HCT116 (cell line): ENCODE data around the gene LIPK.
"Not testable (repeated sequence)": the region's sequence is repeated elsewhere in the genome, so short reads cannot be mapped to it uniquely, and the experiment has no call there.

Experiments
- ATF3 ChIP-seq: IDR thresholded peaks from 2 replicates; pipeline ENCODE4 v1.6.1; 2012
- CEBPB ChIP-seq: IDR thresholded peaks from 2 replicates; pipeline ENCODE4 v1.6.1; 2012; ENCODE audit warnings: low read depth
- CTCF ChIP-seq, 3 experiments: fragments of 200-600 bp in 1 of 3; sonication (generic) in 1 of 3; IDR thresholded peaks in 2 of 3; conservative IDR thresholded peaks in 1 of 3; 2 replicates each; pipeline ENCODE4 v1.5.1; 2012 to 2017; ENCODE audit warnings: low read depth in 2 of 3, low read length in 2 of 3, antibody characterized with exemption in 1 of 3, borderline replicate concordance in 1 of 3, control low read depth in 1 of 3, mild to moderate bottlenecking in 1 of 3, mixed read lengths in 1 of 3, mixed run types in 1 of 3, moderate library complexity in 1 of 3; ENCODE audit not compliant: insufficient read depth in 1 of 3
- EGR1 ChIP-seq: IDR thresholded peaks from 2 replicates; pipeline ENCODE4 v1.6.1; 2012; ENCODE audit warnings: low read depth
- EZH2 ChIP-seq: fragments of 200-600 bp; sonication (generic); IDR thresholded peaks from 2 replicates; pipeline ENCODE4 v1.6.1; 2017; ENCODE audit warnings: antibody characterized with exemption, mixed run types
- EZH2phosphoT487 ChIP-seq: fragments of 200-600 bp; IDR thresholded peaks from 2 replicates; pipeline ENCODE4 v1.6.1; 2018; ENCODE audit warnings: antibody characterized with exemption, borderline replicate concordance
- MAX ChIP-seq: IDR thresholded peaks from 2 replicates; pipeline ENCODE4 v1.6.1; 2012
- POLR2A ChIP-seq: IDR thresholded peaks from 2 replicates; pipeline ENCODE4 v1.7.0; 2011; ENCODE audit warnings: borderline replicate concordance; ENCODE audit not compliant: insufficient read depth, insufficient read length; ENCODE audit errors: extremely low read depth
- POLR2AphosphoS5 ChIP-seq: IDR thresholded peaks from 2 replicates; pipeline ENCODE4 v1.6.1; 2011; ENCODE audit warnings: mild to moderate bottlenecking, low read depth, low read length, moderate library complexity
- RAD21 ChIP-seq: IDR thresholded peaks from 2 replicates; pipeline ENCODE4 v1.6.1; 2012; ENCODE audit warnings: low read depth, mild to moderate bottlenecking
- REST ChIP-seq: IDR thresholded peaks from 2 replicates; pipeline ENCODE4 v1.6.1; 2012; ENCODE audit warnings: low read depth
- SRF ChIP-seq: IDR thresholded peaks from 2 replicates; pipeline ENCODE4 v1.6.1; 2012; ENCODE audit warnings: low read depth
- ZBTB33 ChIP-seq: IDR thresholded peaks from 2 replicates; pipeline ENCODE4 v1.6.1; 2011; ENCODE audit warnings: mild to moderate bottlenecking, low read length, moderate library complexity; ENCODE audit not compliant: insufficient replicate concordance; ENCODE audit errors: extremely low read depth
- ZNF274 ChIP-seq: fragments of 200-500 bp; sonication (Bioruptor generic); IDR thresholded peaks from 2 replicates; pipeline ENCODE4 v1.6.1; 2014; ENCODE audit warnings: mild to moderate bottlenecking, low read depth, low read length, inconsistent platforms

GRCh38 chr10:88709361-88709760, 3.3 kb downstream of the LIPK start:
- TF ChIP-seq ZNF274; CTCF (IDR thresholded peaks at IDR 0.05 in 2 of 3, conservative IDR thresholded peaks at IDR 0.05 in 1 of 3; ENCODE audit: borderline replicate concordance in 1 of 3, insufficient read depth in 1 of 3, low read depth in 2 of 3, low read length in 2 of 3); EZH2; POLR2A; ATF3; EZH2phosphoT487; EGR1; POLR2AphosphoS5; RAD21; MAX; CEBPB; SRF; REST; ZBTB33: not testable (repeated sequence)
